Fibroblast of mammary gland (primary cell): Measurements from ENCODE around the gene CNTN5.

Source experiments
- DNase-seq: peaks from one replicate; pipeline ENCODE4 v3.0.0-alpha.2; 2010; ENCODE audit warnings: low read depth
- H3K4me3 ChIP-seq: 2 replicates; pipeline ENCODE4 v1.5.1; 2011; ENCODE audit warnings: low read depth, mild to moderate bottlenecking, low read length, moderate library complexity; ENCODE audit not compliant: control insufficient read depth
- TF ChIP-seq, protein P1 (sequence below): conservative IDR thresholded peaks from 2 replicates; pipeline ENCODE4 v1.5.1; 2011; ENCODE audit warnings: low read depth, low read length, inconsistent platforms; ENCODE audit not compliant: control insufficient read depth, insufficient read depth

CNTN5 gene

GRCh38 chr11:99925968-99926367, 905.2 kb downstream of the CNTN5 start:
- no peak for DNase-seq
- H3K4me3 ChIP-seq, result no peak overlapping the region
- TF ChIP-seq, protein P1, sequence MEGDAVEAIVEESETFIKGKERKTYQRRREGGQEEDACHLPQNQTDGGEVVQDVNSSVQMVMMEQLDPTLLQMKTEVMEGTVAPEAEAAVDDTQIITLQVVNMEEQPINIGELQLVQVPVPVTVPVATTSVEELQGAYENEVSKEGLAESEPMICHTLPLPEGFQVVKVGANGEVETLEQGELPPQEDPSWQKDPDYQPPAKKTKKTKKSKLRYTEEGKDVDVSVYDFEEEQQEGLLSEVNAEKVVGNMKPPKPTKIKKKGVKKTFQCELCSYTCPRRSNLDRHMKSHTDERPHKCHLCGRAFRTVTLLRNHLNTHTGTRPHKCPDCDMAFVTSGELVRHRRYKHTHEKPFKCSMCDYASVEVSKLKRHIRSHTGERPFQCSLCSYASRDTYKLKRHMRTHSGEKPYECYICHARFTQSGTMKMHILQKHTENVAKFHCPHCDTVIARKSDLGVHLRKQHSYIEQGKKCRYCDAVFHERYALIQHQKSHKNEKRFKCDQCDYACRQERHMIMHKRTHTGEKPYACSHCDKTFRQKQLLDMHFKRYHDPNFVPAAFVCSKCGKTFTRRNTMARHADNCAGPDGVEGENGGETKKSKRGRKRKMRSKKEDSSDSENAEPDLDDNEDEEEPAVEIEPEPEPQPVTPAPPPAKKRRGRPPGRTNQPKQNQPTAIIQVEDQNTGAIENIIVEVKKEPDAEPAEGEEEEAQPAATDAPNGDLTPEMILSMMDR, result no peak

GRCh38 chr11:99932684-99933083, 911.9 kb downstream of the CNTN5 start:
- TF ChIP-seq, protein P1, result no peak
- H3K4me3 ChIP-seq, result no peak overlapping the region
- DNase-seq, result no peak

GRCh38 chr11:99934008-99934407, 913.3 kb downstream of the CNTN5 start:
- H3K4me3 ChIP-seq, result no peak overlapping the region
- TF ChIP-seq, protein P1, result no peak
- DNase-seq, result peak; percentile 24

- TF ChIP-seq, protein P1, result no peak
- no peak overlapping the region for H3K4me3 ChIP-seq
- DNase-seq, result no peak
These were observed 916.6 kb downstream of the CNTN5 start for GRCh38 chr11:99937330-99937729.

GRCh38 chr11:99952816-99953215, 932.1 kb downstream of the CNTN5 start:
- peak; percentile 58 for DNase-seq
- TF ChIP-seq, protein P1, result no peak
- H3K4me3 ChIP-seq, result no peak overlapping the region

DNA sequence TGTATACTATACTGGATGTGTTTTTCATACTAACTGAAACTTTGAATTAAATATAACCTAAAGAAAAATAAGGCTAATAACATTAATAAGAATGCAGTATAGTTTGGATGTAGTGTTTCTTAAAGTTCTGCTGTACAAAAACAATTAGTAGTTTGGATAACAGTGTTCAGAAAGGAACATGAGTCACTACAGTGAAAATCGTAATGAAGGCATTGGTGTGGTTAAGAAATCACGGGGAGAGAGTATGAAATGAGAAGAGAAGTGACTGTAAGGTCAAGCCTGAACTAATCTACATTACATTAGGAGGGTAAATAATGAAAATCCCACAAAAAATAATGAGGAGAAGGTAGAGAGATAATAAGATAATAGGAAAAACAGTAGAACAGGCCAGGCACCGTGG, 939.8 kb downstream of the CNTN5 start:
- TF ChIP-seq, protein P1, result no peak
- H3K4me3 ChIP-seq, result no peak overlapping the region
- DNase-seq, result no peak

DNA sequence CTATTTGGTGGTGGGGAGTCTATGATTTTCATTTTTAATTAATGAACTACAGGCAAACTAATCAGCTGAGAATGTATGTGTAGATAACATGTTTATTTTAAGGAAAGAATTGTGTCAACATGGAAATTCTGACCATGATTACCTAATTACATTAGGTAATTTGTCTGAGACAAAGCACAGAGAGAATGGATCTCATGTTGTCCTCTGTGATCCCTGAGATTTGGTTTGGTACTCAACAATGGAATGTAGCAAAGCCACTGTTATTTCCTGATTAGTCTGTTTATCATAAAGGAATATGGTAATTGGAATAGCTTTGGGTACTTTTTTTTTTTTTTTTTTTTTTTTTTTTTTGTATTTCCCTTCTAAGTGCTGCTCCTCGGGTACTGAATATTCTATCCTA, 947.6 kb downstream of the CNTN5 start:
- TF ChIP-seq, protein P1, result no peak
- H3K4me3 ChIP-seq, result no peak overlapping the region
- no peak for DNase-seq
